Measurements from ENCODE around the gene SFXN4.

DNA sequence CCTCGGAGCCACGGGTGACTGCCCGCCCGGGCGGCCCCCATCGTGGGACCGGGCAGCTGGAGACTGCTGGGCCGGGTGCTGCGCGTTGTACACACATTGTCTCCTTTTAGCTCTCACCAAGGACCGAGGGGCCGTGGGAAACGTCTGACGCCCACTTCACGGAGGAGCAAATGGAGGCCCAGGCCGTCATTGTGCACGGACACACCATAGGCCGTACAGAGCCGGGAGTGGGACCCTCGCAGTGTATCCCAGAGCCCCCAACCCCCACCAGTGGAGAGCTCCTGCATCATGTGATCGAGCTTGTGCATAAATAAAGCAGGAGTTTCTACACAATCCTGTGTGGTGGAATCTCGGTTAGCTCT lies 60.9 kb downstream of the SFXN4 start:
- TF ChIP-seq, protein P1, sequence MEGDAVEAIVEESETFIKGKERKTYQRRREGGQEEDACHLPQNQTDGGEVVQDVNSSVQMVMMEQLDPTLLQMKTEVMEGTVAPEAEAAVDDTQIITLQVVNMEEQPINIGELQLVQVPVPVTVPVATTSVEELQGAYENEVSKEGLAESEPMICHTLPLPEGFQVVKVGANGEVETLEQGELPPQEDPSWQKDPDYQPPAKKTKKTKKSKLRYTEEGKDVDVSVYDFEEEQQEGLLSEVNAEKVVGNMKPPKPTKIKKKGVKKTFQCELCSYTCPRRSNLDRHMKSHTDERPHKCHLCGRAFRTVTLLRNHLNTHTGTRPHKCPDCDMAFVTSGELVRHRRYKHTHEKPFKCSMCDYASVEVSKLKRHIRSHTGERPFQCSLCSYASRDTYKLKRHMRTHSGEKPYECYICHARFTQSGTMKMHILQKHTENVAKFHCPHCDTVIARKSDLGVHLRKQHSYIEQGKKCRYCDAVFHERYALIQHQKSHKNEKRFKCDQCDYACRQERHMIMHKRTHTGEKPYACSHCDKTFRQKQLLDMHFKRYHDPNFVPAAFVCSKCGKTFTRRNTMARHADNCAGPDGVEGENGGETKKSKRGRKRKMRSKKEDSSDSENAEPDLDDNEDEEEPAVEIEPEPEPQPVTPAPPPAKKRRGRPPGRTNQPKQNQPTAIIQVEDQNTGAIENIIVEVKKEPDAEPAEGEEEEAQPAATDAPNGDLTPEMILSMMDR (IDR thresholded peaks at IDR 0.05; ENCODE audit: insufficient read depth, low read depth, low read length) = no peak
- TF ChIP-seq EZH2 (IDR thresholded peaks at IDR 0.05; ENCODE audit: insufficient read depth, low read length) = no peak
